NCI-H146 treated with DMSO at 0.1 percent for 48 hours (cell line): ENCODE measurements around the gene WHAMM.

Experiments
- DNase-seq: peaks from one replicate; lab custom pipeline; 2025; ENCODE audit not compliant: unreplicated experiment; lab: John Stamatoyannopoulos, UW

The WHAMM gene

GRCh38 chr15:82833362-82833682, 23.9 kb downstream of the WHAMM start:
- no peak for DNase-seq

- no peak for DNase-seq
These were observed 26.0 kb downstream of the WHAMM start for GRCh38 chr15:82835391-82835917.

GRCh38 chr15:82838096-82838735, 28.8 kb downstream of the WHAMM start:
- DNase-seq: no peak

GRCh38 chr15:82839136-82839535, 29.7 kb downstream of the WHAMM start:
- DNase-seq: no peak

- no peak for DNase-seq
These were observed 30.7 kb downstream of the WHAMM start for GRCh38 chr15:82840166-82840565.

GRCh38 chr15:82843566-82843965, 34.1 kb downstream of the WHAMM start:
- DNase-seq: no peak

GRCh38 chr15:82845686-82846085, 36.3 kb downstream of the WHAMM start:
- no peak for DNase-seq

GRCh38 chr15:82846621-82847020, 37.2 kb downstream of the WHAMM start:
- no peak for DNase-seq

GRCh38 chr15:82847703-82848102, 38.3 kb downstream of the WHAMM start:
- no peak for DNase-seq

- no peak for DNase-seq
These were observed 39.0 kb downstream of the WHAMM start for GRCh38 chr15:82848241-82848993.

GRCh38 chr15:82849556-82850512, 40.4 kb downstream of the WHAMM start:
- DNase-seq: peak; percentile 41

- DNase-seq: no peak
These were observed 41.3 kb downstream of the WHAMM start for GRCh38 chr15:82850731-82851130.

GRCh38 chr15:82851306-82851850, 42.0 kb downstream of the WHAMM start:
- DNase-seq: no peak

- DNase-seq: no peak
These were observed 42.6 kb downstream of the WHAMM start for GRCh38 chr15:82851981-82852511.

GRCh38 chr15:82852941-82853561, 43.6 kb downstream of the WHAMM start:
- DNase-seq: no peak

GRCh38 chr15:82854554-82854953, 45.1 kb downstream of the WHAMM start:
- no peak for DNase-seq

- DNase-seq: no peak
These were observed 46.1 kb downstream of the WHAMM start for GRCh38 chr15:82855286-82856100.

GRCh38 chr15:82856397-82857170, 47.2 kb downstream of the WHAMM start:
- no peak for DNase-seq

GRCh38 chr15:82858932-82859331, 49.5 kb downstream of the WHAMM start:
- DNase-seq: no peak
